GM18873 (cell line): Measurements from ENCODE around the gene HCST.
"Not testable (repeated sequence)": the region's sequence is repeated elsewhere in the genome, so short reads cannot be mapped to it uniquely, and the experiment has no call there.

Experiments used
- ATAC-seq: cut with Tn5 transposase; IDR thresholded peaks from one replicate; pipeline ENCODE4 v1.9.1; 2021; ENCODE audit warnings: mild to moderate bottlenecking, moderate library complexity, moderate number of reproducible peaks; ENCODE audit not compliant: unreplicated experiment, low FRiP score

Gene HCST, protein sequence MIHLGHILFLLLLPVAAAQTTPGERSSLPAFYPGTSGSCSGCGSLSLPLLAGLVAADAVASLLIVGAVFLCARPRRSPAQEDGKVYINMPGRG

DNA sequence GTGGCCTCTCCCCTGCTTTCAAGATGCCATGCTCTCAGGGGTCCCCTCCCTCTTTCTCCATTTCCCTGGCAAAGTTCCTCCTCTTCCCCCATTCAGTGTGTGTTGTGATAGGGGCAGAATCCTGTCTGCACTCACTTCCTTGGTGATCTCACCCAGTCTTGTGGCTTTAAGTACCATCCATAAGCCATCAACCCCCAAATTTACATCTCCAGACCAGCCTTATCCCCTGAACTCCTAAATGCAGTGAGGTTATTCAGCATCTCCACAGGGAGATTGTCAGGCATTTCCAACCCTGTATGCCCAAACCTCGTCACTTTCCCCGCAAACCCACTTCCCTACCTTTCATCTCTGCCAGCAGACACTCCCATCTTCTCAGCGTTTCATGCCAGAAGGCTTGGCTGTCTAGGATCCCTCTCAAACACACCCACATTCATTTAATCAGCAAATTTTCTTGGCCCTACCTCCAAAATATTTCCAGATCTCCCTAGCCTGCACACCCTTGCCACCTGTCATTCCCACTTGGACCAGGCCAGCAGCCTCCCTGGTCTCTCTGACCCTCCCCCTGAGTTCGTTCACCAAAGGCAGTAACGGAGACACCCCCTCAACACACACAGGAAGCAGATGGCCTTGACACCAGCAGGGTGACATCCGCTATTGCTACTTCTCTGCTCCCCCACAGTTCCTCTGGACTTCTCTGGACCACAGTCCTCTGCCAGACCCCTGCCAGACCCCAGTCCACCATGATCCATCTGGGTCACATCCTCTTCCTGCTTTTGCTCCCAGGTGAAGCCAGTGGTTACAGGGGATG lies at the start of gene HCST:
Gene HCST, plus strand, starts transcription at position 676 of the 808 bp plus-strand sequence. Its CDS starts 65 bp downstream, at position 741.
- no peak for ATAC-seq

DNA sequence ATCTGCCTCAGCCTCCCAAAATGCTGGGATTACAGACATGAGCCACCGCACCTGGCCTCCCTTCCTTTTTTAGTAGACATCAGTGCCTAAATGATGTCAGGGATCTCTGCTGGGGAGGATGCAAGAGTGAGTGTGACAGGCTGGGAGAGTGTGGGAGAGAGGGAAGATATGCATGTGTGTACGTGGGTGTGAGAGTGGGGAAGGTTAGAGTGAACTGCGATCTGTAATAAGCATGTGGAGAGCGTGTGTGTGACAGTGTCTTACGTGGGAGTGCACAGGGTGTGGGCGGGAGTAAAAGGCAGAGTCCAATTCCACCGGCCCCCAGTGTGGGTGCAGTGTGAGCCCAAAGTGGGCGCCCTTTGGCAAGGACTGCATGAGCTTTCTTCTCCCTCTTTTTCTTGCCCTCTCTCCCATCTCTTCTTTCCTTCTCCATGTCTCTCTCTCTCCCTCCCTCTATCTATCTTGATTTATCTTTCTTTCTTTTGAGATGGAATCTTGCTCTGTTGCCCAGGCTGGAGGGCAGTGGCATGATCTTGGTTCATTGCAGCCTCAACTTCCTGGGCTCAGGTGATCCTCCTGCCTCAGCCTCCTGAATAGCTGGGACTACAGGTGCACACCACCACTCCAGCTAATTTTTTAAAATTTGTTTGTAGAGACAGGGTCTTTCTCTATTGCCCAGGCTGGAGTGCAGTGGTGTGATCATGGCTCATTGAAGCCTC lies 49.1 kb upstream of the HCST start:
- ATAC-seq = no peak

DNA sequence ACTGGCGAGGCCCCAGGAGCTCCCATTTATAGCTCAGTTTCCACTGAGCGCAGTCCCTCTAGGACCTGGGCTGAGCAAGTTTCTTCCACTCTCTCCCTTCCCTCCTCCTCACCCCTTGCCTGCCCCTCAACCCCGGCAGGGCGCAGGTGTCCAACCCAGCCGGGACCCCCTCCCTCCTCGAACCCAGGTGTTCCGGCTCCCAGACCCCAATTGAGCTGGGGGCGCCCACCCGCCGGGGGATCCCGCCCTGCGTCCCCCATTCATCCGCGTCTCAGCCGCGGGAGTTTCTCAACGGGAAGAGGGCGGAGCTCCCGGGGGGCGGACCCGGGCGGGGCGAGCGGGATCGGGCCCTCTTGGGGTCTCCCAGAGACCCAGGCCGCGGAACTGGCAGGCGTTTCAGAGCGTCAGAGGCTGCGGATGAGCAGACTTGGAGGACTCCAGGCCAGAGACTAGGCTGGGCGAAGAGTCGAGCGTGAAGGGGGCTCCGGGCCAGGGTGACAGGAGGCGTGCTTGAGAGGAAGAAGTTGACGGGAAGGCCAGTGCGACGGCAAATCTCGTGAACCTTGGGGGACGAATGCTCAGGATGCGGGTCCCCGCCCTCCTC lies 45.7 kb upstream of the HCST start, which contains the start of gene KIRREL2:
Gene KIRREL2, plus strand, starts transcription at position 366 of the 604 bp plus-strand sequence. Its CDS starts 209 bp downstream, at position 575.
- no peak for ATAC-seq

DNA sequence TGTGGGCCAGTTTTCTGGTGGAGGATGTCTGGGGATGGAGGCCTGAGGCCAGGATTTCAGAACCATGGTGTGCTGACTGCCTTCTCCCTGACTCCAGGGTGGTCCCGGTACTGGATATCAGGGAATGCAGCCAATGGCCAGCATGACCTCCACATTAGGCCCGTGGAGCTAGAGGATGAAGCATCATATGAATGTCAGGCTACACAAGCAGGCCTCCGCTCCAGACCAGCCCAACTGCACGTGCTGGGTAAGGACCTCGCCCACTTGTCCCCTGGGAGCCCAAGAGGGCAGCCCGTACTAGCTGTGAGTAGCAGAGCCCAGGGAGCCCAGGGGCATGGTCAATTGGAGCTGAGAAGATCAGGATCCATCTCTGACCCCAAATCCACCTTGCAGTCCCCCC lies 44.0 kb upstream of the HCST start:
- no peak for ATAC-seq

DNA sequence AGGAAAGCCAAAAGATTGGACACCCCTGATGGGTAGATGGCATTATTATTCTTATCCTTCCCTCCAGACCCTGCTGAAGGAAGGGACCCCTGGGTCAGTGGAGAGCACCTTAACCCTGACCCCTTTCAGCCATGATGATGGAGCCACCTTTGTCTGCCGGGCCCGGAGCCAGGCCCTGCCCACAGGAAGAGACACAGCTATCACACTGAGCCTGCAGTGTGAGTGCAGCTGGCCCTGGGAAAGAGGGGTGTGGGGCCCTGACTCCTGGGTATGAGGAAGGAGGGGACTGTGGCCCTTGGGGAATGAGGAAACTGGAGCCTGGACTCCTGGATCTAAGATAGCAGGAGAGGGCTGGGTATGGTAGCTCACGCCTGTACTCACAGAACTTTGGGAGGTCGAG lies 42.9 kb upstream of the HCST start:
- ATAC-seq = no peak

DNA sequence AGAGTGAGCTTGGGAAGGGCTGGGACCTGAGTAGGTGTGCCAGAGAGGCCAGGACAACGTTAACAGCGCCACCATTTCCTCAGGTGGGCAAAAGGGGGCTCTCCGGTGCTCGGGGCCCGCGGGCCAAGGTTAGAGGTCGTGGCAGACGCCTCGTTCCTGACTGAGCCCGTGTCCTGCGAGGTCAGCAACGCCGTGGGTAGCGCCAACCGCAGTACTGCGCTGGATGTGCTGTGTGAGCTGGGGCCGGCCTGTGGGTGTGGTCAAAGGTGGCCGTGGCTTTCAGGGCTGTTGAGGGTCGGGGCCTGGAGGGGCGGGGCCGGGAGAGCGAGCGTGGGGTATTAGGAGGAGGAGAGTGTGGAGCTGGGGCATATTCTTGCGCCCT lies 41.9 kb upstream of the HCST start:
- no peak for ATAC-seq

DNA sequence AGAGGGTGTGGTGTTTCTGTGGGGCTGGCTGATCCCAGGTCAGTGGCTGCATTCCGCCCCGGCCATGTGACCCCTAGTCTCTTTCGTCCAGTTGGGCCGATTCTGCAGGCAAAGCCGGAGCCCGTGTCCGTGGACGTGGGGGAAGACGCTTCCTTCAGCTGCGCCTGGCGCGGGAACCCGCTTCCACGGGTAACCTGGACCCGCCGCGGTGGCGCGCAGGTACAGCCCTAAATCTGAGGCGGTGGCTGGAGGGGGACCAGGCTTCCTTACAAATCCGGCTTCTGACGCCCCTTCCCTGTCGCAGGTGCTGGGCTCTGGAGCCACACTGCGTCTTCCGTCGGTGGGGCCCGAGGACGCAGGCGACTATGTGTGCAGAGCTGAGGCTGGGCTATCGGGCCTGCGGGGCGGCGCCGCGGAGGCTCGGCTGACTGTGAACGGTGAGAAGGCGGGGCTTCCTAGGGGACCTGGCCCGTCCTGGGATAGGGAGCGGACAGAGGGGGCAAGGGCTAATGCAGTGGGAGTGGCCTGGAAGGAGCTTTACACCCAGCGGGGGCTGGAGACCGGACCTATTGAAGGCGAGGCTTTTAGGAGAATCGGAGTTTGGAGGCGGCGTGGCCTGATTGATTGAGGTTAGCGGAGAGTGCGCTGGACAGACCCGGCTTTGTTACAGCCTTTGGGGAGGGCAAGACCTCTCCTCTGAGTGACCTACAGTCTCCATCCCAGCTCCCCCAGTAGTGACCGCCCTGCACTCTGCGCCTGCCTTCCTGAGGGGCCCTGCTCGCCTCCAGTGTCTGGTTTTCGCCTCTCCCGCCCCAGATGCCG lies 41.3 kb upstream of the HCST start:
- ATAC-seq = no peak

DNA sequence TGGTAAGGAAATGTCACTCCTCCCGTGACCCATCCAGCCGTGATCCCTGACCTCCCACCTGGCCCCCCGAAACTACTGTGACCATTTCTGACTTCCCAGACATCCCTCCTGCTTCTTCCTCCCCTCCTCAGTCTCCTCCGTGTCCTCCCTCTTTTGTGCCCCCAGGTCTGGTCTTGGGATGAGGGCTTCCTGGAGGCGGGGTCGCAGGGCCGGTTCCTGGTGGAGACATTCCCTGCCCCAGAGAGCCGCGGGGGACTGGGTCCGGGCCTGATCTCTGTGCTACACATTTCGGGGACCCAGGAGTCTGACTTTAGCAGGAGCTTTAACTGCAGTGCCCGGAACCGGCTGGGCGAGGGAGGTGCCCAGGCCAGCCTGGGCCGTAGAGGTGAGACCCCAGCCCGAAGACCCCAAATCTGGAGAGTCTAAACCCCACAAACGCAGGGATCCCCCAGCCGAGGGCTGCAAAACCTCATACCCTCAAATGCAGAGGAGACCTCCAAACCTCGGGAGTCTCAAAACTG lies 40.6 kb upstream of the HCST start:
- ATAC-seq = no peak

DNA sequence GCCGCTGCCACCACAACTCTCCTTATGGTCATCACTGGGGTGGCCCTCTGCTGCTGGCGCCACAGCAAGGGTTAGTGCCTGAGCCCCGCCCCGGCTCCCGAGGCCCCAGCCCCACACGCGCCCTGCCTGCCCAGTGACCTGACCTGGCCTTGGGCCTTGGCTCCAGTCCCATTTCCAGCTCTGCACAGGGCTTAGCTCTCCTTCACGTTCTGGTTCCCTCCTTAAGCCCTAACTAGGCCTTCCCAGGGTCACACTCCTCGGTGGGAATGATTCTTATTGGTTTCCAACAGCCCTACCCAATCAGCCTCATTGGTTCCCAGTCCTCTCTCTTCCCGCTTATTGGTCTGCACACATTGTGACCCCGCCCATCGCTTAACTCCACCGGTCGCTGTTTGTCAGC lies 39.8 kb upstream of the HCST start:
- no peak for ATAC-seq

DNA sequence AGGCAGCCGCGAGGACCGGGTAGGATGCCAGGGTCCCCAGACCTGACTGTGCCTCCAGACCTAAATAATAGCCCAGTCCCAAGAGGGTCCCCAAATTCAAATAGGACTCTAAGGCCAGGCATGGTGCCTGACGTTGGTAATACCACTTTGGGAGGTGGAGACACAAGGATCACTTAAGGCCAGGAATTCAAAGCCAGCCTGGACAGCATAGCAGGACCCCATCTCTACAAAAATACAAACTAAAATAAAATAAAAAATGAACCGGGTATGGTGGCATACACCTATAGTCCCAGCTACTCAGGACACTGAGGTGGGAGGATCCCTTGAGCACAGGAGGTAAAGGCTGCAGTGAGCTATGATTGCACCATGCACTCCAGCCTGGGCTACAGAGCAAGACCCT lies 39.3 kb upstream of the HCST start:
- no peak for ATAC-seq

DNA sequence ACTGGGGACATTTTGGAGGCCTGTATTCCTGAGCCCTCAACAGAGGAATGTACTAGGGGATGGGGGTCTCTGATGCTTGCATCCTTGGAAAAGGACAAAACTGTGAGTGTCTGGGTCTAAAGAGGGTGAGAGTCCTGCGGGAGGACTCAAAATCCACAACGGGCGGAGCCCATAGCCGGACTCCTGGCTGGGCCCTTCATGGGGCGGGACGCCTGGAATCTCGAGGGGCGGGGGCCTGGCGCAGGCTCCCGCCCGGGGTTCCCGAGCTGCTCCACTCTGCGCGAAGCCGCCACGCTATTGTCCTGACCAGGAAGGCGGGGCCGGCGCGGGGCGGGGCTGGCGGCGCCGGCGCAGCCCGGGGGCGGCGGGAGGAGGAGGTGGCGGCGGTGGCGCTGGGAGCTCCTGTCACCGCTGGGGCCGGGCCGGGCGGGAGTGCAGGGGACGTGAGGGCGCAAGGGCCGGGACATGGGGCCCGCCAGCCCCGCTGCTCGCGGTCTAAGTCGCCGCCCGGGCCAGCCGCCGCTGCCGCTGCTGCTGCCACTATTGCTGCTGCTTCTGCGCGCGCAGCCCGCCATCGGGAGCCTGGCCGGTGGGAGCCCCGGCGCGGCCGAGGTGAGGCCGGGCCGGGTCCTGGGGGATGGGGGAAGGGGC lies 34.0 kb upstream of the HCST start, which contains the start of gene APLP1:
Gene APLP1, plus strand, starts transcription at position 403 of the 651 bp plus-strand sequence. Its CDS starts 63 bp downstream, at position 466.
- ATAC-seq = no peak

DNA sequence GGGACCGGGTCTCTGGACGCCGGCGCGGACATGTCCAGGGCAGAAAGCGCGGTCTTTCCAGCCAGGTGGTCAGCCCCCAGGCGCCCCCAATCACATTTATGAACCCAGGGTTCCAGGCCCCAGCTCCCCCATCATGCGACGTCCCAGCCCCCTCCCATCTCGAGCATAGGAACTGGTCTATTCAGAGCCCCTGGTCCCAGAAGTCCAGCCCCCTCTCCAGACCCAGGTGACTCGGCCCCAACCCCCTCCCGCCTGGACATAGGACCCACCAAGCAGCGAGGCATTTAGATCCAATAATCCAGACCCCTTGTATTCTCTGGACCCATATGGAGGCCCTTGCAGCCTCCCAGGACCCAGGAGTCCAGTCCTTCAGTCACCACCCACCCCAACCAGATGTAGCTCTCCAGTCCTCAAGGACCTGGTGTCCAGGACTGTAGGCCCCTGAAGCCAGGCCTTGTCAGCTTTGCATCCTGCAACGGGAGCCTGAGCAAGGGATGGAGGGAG lies 33.5 kb upstream of the HCST start:
- ATAC-seq = no peak

DNA sequence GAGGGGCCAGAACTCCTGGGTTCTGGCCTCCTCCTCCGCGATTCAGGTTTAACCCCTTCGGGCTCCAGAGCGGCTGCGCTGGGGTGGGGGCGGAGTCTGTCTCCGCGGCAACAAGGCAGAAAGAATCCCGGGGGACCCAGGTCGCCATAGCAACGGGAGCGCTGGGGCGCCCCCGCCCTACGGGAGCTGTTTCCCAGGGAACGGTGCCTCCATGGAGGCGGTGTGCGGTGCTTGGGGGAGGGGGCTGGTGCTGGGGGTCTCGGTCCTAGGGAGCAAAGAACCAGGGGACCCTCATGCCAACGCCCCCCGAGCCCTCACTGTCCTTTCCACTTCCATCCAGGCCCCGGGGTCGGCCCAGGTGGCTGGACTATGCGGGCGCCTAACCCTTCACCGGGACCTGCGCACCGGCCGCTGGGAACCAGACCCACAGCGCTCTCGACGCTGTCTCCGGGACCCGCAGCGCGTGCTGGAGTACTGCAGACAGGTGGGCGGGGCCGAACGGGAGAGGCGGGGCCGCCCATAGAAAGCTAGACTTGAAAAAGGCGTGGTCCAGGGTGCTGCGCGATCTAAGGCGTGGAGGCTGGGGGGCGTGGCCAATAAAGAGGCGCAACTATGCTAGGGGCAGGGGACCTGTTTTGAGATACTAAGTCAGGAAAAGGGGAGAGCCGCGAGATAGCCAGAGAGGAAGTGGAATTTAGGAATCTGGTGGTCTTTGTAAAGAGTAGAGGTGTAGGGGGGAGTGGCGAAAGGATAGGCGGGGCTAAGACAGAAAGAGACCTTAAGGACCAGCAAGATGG lies 32.8 kb upstream of the HCST start:
- no peak for ATAC-seq

DNA sequence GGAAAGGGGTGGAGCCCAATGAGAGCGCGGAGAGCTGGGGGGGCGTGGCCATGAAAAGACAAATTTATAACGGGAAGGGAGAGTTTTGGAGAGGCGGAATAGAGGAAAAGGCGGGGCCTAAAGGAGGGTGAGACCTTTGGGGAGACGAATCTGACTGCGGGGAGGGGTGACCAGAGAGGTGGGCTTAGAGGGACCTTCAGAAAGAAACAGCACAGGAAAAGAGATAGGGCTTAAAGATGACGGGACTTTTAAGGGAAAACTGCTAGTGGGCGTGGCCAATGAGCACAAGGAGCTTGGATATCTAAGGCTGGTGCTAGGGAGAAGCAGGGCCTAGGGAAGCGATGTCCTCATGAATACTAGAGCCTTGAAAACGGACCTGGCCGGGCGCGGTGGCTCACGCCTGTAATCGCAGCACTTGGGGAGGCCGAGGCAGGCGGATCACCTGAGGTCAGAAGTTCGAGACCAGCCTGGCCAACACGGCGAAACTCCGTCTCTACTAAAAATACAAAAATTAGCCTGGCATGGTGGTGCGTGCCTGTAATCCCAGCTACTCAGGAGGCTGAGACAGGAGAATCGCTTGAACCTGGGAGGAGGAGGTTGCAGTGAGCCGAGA lies 32.1 kb upstream of the HCST start:
- not testable (repeated sequence) for ATAC-seq

DNA sequence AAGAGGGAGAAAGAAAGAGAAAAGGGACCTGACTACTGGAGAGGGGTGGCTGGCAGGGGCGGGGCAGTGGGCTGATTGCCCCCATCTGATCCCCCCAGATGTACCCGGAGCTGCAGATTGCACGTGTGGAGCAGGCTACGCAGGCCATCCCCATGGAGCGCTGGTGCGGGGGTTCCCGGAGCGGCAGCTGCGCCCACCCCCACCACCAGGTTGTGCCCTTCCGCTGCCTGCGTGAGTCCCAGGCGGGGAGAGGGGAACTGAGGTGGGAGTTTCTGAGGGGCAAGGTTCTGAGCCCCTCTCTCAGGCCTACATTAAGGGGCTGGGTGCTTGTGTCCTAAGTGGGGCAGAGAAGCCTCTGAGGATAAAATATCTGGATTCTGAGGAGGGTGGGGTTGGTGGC lies 31.5 kb upstream of the HCST start:
- ATAC-seq = no peak

DNA sequence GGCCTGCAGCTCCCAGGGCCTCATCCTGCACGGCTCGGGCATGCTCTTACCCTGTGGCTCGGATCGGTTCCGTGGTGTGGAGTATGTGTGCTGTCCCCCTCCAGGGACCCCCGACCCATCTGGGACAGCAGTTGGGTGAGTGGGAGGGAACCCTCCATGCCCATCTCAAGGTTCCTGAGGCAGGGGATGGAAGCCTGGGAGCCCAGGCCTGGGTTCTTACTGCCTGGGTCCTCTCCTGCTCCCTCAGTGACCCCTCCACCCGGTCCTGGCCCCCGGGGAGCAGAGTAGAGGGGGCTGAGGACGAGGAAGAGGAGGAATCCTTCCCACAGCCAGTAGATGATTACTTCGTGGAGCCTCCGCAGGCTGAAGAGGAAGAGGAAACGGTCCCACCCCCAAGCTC lies 30.7 kb upstream of the HCST start:
- ATAC-seq = no peak

DNA sequence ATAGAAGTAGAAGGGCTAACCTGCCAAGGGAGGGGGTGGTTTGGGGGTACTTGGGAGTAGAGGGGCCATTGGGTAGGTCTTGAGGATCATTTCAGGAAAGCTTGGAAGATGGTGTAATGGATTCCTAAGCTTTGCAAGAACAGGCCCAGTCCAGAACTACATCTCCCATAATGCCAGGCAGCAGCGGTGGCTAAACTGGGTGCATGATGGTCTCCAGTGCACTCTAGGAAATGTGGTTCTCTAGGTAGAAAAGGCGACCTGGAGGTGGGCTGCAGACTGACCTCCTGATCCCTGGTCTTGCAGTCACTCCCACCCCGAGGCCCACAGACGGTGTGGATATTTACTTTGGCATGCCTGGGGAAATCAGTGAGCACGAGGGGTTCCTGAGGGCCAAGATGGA lies 30.1 kb upstream of the HCST start:
- no peak for ATAC-seq

DNA sequence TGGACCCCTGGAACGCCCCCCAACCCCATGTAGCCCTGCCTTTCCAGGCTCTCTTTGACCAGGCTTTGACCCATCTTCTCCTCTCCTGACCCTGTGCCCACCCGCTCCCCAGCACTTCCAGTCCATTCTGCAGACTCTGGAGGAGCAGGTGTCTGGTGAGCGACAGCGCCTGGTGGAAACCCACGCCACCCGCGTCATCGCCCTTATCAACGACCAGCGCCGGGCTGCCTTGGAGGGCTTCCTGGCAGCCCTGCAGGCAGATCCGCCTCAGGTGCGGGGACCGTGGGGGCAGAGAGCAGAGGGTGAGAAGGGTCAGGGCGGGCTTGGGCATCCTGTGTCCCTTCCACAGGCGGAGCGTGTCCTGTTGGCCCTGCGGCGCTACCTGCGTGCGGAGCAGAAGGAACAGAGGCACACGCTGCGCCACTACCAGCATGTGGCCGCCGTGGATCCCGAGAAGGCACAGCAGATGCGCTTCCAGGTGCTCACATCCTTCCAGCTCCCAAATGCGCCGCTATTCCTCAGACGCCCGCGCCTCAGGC lies 27.9 kb upstream of the HCST start:
- ATAC-seq = no peak
